Measurements from ENCODE around the gene EIPR1. TPM values are rescaled to one million over a fixed set of nuclear protein-coding genes. Genes with fewer than 3 reads are reported as not detected.

Gene EIPR1
- total and polyA plus RNA-seq, 10 of the 15 experiments (the other 5 are each of a cell fraction or from before 2014, with no cell fraction given): 23.6 to 61.2 (median 42.2) TPM

DNA sequence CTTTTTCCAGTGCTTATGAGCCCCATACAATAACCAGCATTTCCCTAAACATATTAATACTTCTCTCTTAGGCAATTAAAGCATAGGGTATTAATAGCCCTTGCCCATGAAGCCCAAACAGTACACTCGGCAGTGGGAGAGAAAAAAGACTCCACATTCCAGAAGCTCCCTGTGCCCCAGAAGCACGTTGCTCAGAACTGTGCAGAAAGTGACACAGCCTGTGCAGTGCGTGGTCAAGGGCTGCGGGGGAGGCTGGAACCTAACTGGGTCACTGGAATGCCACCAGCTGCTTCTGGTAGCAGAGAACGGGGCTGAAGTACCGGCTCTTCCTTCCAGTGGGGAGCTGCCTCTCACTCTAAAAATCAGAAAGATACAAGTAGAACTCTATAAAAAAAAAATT lies 32.7 kb downstream of the EIPR1 start:
- H3K4me2 ChIP-seq (ENCODE audit: control insufficient read depth, insufficient read depth): no peak overlapping the region
- in situ Hi-C loops (cut with MboI) (no loop called here), intact Hi-C loops (cut with micrococcal nuclease; ENCODE audit: unreplicated experiment) (no loop called here)
- no peak overlapping the region for H3K4me3 ChIP-seq
- BruUV-seq (replicated peaks): no TSS peak
- H3K79me2 ChIP-seq (ENCODE audit: control insufficient read depth, insufficient read depth, low read length): no peaks in the 10 kb centered on the region
- H3K27me3 ChIP-seq (replicated peaks in 1 of 2; ENCODE audit: control insufficient read depth in 2 of 2, insufficient read depth in 2 of 2, low read length in 1 of 2): no peaks in the 10 kb centered on the region
- ATAC-seq: no peak
- CTCF ChIA-PET: no interaction called here
- H3K36me3 ChIP-seq (ENCODE audit: control insufficient read depth in 2 of 2, insufficient read depth in 2 of 2, low read length in 1 of 2): peaks cover 7 to 16% of the 10 kb centered on the region in 2 experiments
- no peak for DNase-seq (ENCODE audit: low read depth, low spot score)
- TF ChIP-seq MXI1 (IDR thresholded peaks at IDR 0.05; ENCODE audit: low read depth, low read length) (no peak), BMI1 (IDR thresholded peaks at IDR 0.05; ENCODE audit: borderline replicate concordance) (no peak), POU2F2 (IDR thresholded peaks at IDR 0.05; ENCODE audit: borderline replicate concordance, low read depth, low read length) (no peak), GABPA (IDR thresholded peaks at IDR 0.05; ENCODE audit: low read depth) (no peak)
- TF ChIP-seq, protein P1, sequence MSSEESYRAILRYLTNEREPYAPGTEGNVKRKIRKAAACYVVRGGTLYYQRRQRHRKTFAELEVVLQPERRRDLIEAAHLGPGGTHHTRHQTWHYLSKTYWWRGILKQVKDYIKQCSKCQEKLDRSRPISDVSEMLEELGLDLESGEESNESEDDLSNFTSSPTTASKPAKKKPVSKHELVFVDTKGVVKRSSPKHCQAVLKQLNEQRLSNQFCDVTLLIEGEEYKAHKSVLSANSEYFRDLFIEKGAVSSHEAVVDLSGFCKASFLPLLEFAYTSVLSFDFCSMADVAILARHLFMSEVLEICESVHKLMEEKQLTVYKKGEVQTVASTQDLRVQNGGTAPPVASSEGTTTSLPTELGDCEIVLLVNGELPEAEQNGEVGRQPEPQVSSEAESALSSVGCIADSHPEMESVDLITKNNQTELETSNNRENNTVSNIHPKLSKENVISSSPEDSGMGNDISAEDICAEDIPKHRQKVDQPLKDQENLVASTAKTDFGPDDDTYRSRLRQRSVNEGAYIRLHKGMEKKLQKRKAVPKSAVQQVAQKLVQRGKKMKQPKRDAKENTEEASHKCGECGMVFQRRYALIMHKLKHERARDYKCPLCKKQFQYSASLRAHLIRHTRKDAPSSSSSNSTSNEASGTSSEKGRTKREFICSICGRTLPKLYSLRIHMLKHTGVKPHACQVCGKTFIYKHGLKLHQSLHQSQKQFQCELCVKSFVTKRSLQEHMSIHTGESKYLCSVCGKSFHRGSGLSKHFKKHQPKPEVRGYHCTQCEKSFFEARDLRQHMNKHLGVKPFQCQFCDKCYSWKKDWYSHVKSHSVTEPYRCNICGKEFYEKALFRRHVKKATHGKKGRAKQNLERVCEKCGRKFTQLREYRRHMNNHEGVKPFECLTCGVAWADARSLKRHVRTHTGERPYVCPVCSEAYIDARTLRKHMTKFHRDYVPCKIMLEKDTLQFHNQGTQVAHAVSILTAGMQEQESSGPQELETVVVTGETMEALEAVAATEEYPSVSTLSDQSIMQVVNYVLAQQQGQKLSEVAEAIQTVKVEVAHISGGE (CRISPR knock-in tag; IDR thresholded peaks at IDR 0.05): no peak
- TF ChIP-seq, protein P2, sequence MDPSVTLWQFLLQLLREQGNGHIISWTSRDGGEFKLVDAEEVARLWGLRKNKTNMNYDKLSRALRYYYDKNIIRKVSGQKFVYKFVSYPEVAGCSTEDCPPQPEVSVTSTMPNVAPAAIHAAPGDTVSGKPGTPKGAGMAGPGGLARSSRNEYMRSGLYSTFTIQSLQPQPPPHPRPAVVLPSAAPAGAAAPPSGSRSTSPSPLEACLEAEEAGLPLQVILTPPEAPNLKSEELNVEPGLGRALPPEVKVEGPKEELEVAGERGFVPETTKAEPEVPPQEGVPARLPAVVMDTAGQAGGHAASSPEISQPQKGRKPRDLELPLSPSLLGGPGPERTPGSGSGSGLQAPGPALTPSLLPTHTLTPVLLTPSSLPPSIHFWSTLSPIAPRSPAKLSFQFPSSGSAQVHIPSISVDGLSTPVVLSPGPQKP (IDR thresholded peaks at IDR 0.05; ENCODE audit: low read depth, low read length): no peak
- no peak overlapping the region for H3K9ac ChIP-seq (ENCODE audit: control insufficient read depth, insufficient read depth, low read length)
- no peak for FAIRE-seq
- H3K9me3 ChIP-seq (replicated peaks; ENCODE audit: control insufficient read depth, insufficient read depth, low read length): no peaks in the 10 kb centered on the region; the same call in 2 of the 3 replicates
- no peak overlapping the region for H2AFZ ChIP-seq (ENCODE audit: control insufficient read depth, low read depth, low read length)
- WGBS (ENCODE audit: insufficient coverage, insufficient replicate concordance, low lambda C conversion rate, missing lambda C conversion rate): 85% methylated on average over 6 of the region's 6 CpGs
- no peaks in the 10 kb centered on the region for H4K20me1 ChIP-seq (ENCODE audit: control insufficient read depth, insufficient read depth)
- SMC1A ChIA-PET (ENCODE audit: uncharacterized antibody, unreplicated experiment): interaction anchor here (0.6 kb wide), 1 partner anchor 19 kb away, joined by 4 read pairs; no protein-coding TSS in a partner anchor
- RAD21 ChIA-PET (ENCODE audit: unreplicated experiment): no interaction called here
- no peaks in the 10 kb centered on the region for H3K4me1 ChIP-seq (ENCODE audit: control insufficient read depth, insufficient read depth, low read length)
- no peak overlapping the region for H3K27ac ChIP-seq (ENCODE audit: control insufficient read depth, insufficient read depth)
- POLR2A ChIA-PET: no interaction called here
